ENCODE results near the gene SLC5A2.
"Not testable (repeated sequence)": the region's sequence is repeated elsewhere in the genome, so short reads cannot be mapped to it uniquely, and the experiment has no call there.

DNA sequence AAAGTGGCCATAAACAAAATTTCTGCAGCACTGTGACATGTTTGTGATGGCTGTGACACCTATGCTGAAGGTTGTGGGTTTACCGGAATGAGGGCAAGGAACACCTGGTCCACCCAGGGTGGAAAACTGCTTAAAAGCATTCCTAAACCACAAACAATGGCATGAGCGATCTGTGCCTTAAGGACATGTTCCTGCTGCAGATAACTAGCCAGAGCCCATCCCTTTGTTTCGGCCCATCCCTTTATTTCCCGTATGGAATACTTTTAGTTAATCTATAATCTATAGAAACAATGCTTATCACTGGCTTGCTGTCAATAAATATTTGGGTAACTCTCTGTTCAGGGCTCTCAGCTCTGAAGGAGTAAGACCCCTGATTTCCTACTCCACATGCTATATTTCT lies 56.8 kb downstream of the SLC5A2 start:
- TF ChIP-seq, protein P1, sequence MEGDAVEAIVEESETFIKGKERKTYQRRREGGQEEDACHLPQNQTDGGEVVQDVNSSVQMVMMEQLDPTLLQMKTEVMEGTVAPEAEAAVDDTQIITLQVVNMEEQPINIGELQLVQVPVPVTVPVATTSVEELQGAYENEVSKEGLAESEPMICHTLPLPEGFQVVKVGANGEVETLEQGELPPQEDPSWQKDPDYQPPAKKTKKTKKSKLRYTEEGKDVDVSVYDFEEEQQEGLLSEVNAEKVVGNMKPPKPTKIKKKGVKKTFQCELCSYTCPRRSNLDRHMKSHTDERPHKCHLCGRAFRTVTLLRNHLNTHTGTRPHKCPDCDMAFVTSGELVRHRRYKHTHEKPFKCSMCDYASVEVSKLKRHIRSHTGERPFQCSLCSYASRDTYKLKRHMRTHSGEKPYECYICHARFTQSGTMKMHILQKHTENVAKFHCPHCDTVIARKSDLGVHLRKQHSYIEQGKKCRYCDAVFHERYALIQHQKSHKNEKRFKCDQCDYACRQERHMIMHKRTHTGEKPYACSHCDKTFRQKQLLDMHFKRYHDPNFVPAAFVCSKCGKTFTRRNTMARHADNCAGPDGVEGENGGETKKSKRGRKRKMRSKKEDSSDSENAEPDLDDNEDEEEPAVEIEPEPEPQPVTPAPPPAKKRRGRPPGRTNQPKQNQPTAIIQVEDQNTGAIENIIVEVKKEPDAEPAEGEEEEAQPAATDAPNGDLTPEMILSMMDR (IDR thresholded peaks at IDR 0.05), result not testable (repeated sequence)
- TF ChIP-seq EP300, POLR2A (IDR thresholded peaks at IDR 0.05): not testable (repeated sequence)

All from gastroesophageal sphincter (tissue), 3 donors.